ENCODE measurements around the gene TRIM28. TPM values are rescaled to one million over a fixed set of nuclear protein-coding genes. Genes with fewer than 3 reads are reported as not detected.
A peak's percentile ranks its signal among the peaks of the same experiment; 100 is the strongest.

Gene TRIM28
- total and polyA plus RNA-seq, 9 of the 15 experiments (the other 6 are each of a cell fraction or from before 2014, with no cell fraction given) = 12.1 to 797 (median 490) TPM

DNA sequence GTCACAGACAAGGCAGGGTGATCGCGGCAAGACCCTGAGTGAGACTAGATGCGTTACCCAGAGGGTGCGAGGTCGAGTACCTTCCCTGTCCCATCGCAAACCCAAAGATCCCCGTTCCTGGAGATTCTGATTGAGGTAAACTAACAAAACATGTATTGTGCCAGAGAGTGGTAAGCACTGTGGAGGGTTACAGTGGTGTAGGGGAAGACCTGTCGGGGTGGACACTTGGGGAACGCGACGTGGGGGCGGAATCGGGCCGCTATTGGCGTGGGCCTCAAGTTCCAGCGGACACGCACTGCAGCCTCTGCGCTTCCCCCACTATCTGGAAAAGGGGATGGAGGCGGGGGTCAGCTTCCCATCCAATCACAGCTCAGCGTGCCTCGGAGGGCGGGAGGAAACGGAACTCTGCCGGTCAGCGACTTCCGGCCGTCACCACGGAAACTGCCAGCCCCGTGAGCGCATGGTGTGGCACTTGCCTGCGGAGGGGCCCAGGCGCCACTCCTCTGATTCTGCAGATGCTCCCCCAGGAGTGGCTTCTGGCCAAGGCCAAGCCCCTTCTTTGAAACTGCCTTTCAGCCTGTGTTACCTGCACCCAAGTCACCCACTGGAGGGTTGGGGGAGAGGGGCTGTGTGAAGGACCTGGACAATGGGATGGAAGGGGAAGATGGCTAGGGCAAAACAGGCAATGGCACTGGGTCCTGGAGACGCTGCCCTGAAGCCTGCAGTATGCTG lies 15.6 kb downstream of the TRIM28 start (continued):
- TF ChIP-seq, protein P1, sequence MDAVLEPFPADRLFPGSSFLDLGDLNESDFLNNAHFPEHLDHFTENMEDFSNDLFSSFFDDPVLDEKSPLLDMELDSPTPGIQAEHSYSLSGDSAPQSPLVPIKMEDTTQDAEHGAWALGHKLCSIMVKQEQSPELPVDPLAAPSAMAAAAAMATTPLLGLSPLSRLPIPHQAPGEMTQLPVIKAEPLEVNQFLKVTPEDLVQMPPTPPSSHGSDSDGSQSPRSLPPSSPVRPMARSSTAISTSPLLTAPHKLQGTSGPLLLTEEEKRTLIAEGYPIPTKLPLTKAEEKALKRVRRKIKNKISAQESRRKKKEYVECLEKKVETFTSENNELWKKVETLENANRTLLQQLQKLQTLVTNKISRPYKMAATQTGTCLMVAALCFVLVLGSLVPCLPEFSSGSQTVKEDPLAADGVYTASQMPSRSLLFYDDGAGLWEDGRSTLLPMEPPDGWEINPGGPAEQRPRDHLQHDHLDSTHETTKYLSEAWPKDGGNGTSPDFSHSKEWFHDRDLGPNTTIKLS (IDR thresholded peaks at IDR 0.05; ENCODE audit: borderline replicate concordance, low read depth) = peak; percentile 73; the same call in 1 of the 2 replicates
- no peak for TF ChIP-seq HMBOX1 (IDR thresholded peaks at IDR 0.05)
- TF ChIP-seq, protein P2, sequence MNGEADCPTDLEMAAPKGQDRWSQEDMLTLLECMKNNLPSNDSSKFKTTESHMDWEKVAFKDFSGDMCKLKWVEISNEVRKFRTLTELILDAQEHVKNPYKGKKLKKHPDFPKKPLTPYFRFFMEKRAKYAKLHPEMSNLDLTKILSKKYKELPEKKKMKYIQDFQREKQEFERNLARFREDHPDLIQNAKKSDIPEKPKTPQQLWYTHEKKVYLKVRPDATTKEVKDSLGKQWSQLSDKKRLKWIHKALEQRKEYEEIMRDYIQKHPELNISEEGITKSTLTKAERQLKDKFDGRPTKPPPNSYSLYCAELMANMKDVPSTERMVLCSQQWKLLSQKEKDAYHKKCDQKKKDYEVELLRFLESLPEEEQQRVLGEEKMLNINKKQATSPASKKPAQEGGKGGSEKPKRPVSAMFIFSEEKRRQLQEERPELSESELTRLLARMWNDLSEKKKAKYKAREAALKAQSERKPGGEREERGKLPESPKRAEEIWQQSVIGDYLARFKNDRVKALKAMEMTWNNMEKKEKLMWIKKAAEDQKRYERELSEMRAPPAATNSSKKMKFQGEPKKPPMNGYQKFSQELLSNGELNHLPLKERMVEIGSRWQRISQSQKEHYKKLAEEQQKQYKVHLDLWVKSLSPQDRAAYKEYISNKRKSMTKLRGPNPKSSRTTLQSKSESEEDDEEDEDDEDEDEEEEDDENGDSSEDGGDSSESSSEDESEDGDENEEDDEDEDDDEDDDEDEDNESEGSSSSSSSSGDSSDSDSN (IDR thresholded peaks at IDR 0.05; ENCODE audit: borderline replicate concordance in 1 of 2, low read depth in 2 of 2, low read length in 2 of 2) = no peak
- no peak for TF ChIP-seq RFX7 (CRISPR knock-in tag; IDR thresholded peaks at IDR 0.05)
- TF ChIP-seq IRF2 (CRISPR knock-in tag; IDR thresholded peaks at IDR 0.05) = no peak
- no peak for TF ChIP-seq ZNF316 (IDR thresholded peaks at IDR 0.05)
- no peak for TF ChIP-seq TFE3 (CRISPR knock-in tag; IDR thresholded peaks at IDR 0.05)
- no peak for TF ChIP-seq PURB (CRISPR knock-in tag; IDR thresholded peaks at IDR 0.05; ENCODE audit: low read depth)
- no peak for TF ChIP-seq ZC3H8 (IDR thresholded peaks at IDR 0.05)
- TF ChIP-seq ASH1L (IDR thresholded peaks at IDR 0.05; ENCODE audit: borderline replicate concordance, low read depth, partially characterized antibody) = no peak
- TF ChIP-seq TOE1 (IDR thresholded peaks at IDR 0.05; ENCODE audit: borderline replicate concordance) = peak; percentile 75; the same call in 1 of the 2 replicates
- no peak for TF ChIP-seq TOE1 (CRISPR knock-in tag; IDR thresholded peaks at IDR 0.05; ENCODE audit: borderline replicate concordance, low read depth)
- no peak for TF ChIP-seq ZKSCAN8 (CRISPR knock-in tag; IDR thresholded peaks at IDR 0.05)
- TF ChIP-seq, protein P3, sequence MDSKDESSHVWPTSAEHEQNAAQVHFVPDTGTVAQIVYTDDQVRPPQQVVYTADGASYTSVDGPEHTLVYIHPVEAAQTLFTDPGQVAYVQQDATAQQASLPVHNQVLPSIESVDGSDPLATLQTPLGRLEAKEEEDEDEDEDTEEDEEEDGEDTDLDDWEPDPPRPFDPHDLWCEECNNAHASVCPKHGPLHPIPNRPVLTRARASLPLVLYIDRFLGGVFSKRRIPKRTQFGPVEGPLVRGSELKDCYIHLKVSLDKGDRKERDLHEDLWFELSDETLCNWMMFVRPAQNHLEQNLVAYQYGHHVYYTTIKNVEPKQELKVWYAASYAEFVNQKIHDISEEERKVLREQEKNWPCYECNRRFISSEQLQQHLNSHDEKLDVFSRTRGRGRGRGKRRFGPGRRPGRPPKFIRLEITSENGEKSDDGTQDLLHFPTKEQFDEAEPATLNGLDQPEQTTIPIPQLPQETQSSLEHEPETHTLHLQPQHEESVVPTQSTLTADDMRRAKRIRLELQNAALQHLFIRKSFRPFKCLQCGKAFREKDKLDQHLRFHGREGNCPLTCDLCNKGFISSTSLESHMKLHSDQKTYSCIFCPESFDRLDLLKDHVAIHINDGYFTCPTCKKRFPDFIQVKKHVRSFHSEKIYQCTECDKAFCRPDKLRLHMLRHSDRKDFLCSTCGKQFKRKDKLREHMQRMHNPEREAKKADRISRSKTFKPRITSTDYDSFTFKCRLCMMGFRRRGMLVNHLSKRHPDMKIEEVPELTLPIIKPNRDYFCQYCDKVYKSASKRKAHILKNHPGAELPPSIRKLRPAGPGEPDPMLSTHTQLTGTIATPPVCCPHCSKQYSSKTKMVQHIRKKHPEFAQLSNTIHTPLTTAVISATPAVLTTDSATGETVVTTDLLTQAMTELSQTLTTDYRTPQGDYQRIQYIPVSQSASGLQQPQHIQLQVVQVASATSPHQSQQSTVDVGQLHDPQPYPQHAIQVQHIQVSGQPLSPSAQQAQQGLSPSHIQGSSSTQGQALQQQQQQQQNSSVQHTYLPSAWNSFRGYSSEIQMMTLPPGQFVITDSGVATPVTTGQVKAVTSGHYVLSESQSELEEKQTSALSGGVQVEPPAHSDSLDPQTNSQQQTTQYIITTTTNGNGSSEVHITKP (IDR thresholded peaks at IDR 0.05; ENCODE audit: partially characterized antibody) = peak; percentile 17
- TF ChIP-seq SMC3 (conservative IDR thresholded peaks at IDR 0.05; ENCODE audit: insufficient read depth, low read depth, low read length) = no peak
- no peak for TF ChIP-seq ZNF146 (CRISPR knock-in tag; IDR thresholded peaks at IDR 0.05; ENCODE audit: unreplicated experiment)
- peak; percentile 84 for TF ChIP-seq TBP (optimal IDR thresholded peaks at IDR 0.05; ENCODE audit: low read depth, low read length)
- no peak for TF ChIP-seq FOXA1 (IDR thresholded peaks at IDR 0.05; ENCODE audit: borderline replicate concordance)

Measured in K562 (cell line).